Heart right ventricle (tissue), 16 donors: ENCODE data around the gene KIF24. TPM values are rescaled to one million over a fixed set of nuclear protein-coding genes. Genes with fewer than 3 reads are reported as not detected.

Experiments used
- ATAC-seq, 8 donors: fragments of 200-7000 bp; cut with Tn5 transposase; one replicate each; pipeline ENCODE4 v1.9.1; 2020; ENCODE audit warnings: mild to moderate bottlenecking in 8 of 8, moderate library complexity in 8 of 8, moderate number of reproducible peaks in 1 of 8
- DNase-seq, 2 donors: peaks; one replicate each; pipeline ENCODE4 v3.0.0-alpha.2; 2020
- H3K27ac ChIP-seq, 10 donors: fragments of 200-600 bp; sonication (generic) in 2 of 10; one replicate each; pipeline versions ENCODE4 v1.5.0 to v1.8.0; 2020 to 2022; ENCODE audit warnings: mild to moderate bottlenecking in 3 of 10
- H3K27me3 ChIP-seq, 7 donors: fragments of 200-600 bp; one replicate each; pipeline ENCODE4 v1.8.0; 2021 to 2022; ENCODE audit warnings: mild to moderate bottlenecking in 2 of 7
- H3K36me3 ChIP-seq, 9 donors: fragments of 200-600 bp; sonication (generic) in 1 of 9; one replicate each; pipeline versions ENCODE4 v1.5.0 to v1.8.0; 2020 to 2022; ENCODE audit warnings: mild to moderate bottlenecking in 2 of 9
- H3K4me1 ChIP-seq, 9 donors: fragments of 200-600 bp; sonication (generic) in 1 of 9; one replicate each; pipeline versions ENCODE4 v1.5.0 to v1.8.0; 2020 to 2022; ENCODE audit warnings: mild to moderate bottlenecking in 4 of 9
- H3K4me3 ChIP-seq, 10 donors: fragments of 200-600 bp; sonication (generic) in 2 of 10; one replicate each; pipeline versions ENCODE4 v1.5.0 to v1.8.0; 2020 to 2022; ENCODE audit warnings: mild to moderate bottlenecking in 7 of 10, moderate library complexity in 2 of 10
- H3K9me3 ChIP-seq, 11 donors: fragments of 200-600 bp in 10 of 11; sonication (generic) in 2 of 11; one replicate each; pipeline versions ENCODE4 v1.5.0 to v1.8.0; 2013 to 2022; ENCODE audit warnings: mild to moderate bottlenecking in 2 of 11, control low read depth in 1 of 11, moderate library complexity in 1 of 11
- WGBS, 2 donors: extraction: QIAGEN DNeasy Blood & Tissue Kit; methylation state at CpG; one replicate each; pipeline ENCODE4 v1.1.7; 2013; ENCODE audit warnings: inconsistent platforms in 1 of 2; 5-methylcytosine and 5-hydroxymethylcytosine counted together
- intact Hi-C, 10 donors: fragments of 100-400 bp; cut with DNase I; formaldehyde crosslinking; loops; one replicate each; pipeline versions ENCODE4 v1.11.1 to v1.14.2; 2022
- polyA plus RNA-seq, 2 donors: library from polyadenylated mRNA; stranded (reverse); fragments of 200-250 nt; gene quantifications; one replicate each; pipeline ENCODE4 v1.2.3, GENCODE V29; 2013
- total RNA-seq, 10 donors: library from RNA; stranded (reverse); fragmentation: NEBNext Ultra II Directional in 3 of 10; extraction: Animal tissue kit (Norgen Biotek cat#: 25700) in 3 of 10; gene quantifications; one replicate each; pipeline versions ENCODE4 v1.2.1 to v1.2.4, GENCODE V29; 2021 to 2023
- TF ChIP-seq, protein P1 (sequence below), 9 donors: fragments of 200-600 bp; sonication (generic) in 2 of 9; IDR thresholded peaks; one replicate each; pipeline versions ENCODE4 v1.5.0 to v1.8.0; 2021 to 2022; ENCODE audit warnings: antibody characterized with exemption in 9 of 9, mild to moderate bottlenecking in 5 of 9, moderate library complexity in 1 of 9
- donor health status: Arrhythmogenic right ventricular cardiomyopathy.
- donor health status: ischemic (EF 13 %, LVEDD 7.1; RV severe dilation, severe dysfunction).
- donor health status: healthy with polysubstance abuse.
- donor health status: DM: no; HTN: yes; CAD: no.
- donor health status: DM: no; HTN: no; CAD: no.
- donor health status: ischemic (EF 25% LVEDD 6.9; RV normal size, moderate dysfunction).
- donor health status: ischemic (EF 25% LVEDD 5.7; RV mildly dilated, moderate dysfunction).
- donor health status: healthy.
- donor health status: DM: yes; HTN: yes; CAD: no.
- donor health status: Ischemic cardiomyopathy.
- donor health status: ischemic (EF 35%, LVEDD 5.7; RV mildly dilated, moderate dysfunction).
- donor health status: nonischemic (EF 11% LVEDD 7.7; RV severe dilation, severe dysfunction).
- donor health status: DM: yes; HTN: yes; CAD: no.
- donor health status: PGD.
- donor health status: ischemic (EF 29% LVEDD 5.4; RV normal size, mild dysfunction).
- donor health status: nonischemic (EF 23%, LVEDD 6.1; RV moderate dilation, normal function).

Gene KIF24
- total and polyA plus RNA-seq, 12 donors: 0.25 to 1.2 (median 0.43) TPM

DNA sequence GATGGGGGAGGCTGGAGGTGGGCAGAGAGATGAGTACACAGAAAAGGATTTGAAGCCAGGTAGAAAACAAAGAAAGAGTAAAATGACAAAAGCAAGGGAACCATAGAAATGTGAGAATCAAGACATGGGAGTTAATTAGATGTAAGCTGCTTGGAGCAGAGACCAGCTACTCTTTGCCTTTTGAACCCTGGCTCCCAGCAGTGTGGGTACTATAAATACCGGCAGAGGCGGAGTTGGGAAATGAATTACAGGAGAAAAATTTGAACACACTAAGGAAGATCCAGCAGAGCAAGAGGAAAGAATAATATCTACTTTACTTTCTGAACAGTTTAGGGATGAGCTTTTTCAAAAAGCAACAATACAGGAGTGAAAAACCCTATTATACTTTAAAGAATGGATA lies 36.5 kb downstream of the KIF24 start:
- no peak for ATAC-seq
- TF ChIP-seq, protein P1, sequence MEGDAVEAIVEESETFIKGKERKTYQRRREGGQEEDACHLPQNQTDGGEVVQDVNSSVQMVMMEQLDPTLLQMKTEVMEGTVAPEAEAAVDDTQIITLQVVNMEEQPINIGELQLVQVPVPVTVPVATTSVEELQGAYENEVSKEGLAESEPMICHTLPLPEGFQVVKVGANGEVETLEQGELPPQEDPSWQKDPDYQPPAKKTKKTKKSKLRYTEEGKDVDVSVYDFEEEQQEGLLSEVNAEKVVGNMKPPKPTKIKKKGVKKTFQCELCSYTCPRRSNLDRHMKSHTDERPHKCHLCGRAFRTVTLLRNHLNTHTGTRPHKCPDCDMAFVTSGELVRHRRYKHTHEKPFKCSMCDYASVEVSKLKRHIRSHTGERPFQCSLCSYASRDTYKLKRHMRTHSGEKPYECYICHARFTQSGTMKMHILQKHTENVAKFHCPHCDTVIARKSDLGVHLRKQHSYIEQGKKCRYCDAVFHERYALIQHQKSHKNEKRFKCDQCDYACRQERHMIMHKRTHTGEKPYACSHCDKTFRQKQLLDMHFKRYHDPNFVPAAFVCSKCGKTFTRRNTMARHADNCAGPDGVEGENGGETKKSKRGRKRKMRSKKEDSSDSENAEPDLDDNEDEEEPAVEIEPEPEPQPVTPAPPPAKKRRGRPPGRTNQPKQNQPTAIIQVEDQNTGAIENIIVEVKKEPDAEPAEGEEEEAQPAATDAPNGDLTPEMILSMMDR (IDR thresholded peaks at IDR 0.05): no peak
- H3K4me1 ChIP-seq: peaks cover 0 to 16% (median 0%) of the 10 kb centered on the region in 9 donors

DNA sequence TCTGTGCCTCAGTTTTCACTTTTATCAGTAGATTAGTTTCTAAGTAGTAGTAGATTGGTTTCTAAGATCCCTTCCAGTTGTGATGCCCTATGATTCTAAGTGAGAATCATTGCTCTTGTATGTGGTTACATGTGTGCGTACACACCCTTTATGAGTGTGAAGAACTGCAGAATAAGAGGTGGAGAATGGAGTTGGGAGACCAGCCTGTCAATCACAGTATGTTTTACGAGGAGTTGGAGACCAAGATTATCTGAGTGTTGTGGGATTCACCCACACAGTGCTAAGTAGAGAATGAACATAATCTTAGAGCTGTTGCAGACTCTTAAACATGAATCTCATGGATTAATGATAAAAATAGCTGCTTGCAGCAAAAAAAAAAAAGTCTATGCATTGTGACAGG lies 37.6 kb downstream of the KIF24 start:
- no peaks in the 10 kb centered on the region for H3K9me3 ChIP-seq
- H3K27ac ChIP-seq: peak overlapping the region in 1 of 10 donors; percentile 74
- ATAC-seq (no peak), DNase-seq (no peak)
- no peaks in the 10 kb centered on the region for H3K27me3 ChIP-seq
- H3K4me3 ChIP-seq: no peak overlapping the region
- 86 to 88% methylated on average over 2 of the region's 2 CpGs for WGBS, 2 donors
- H3K36me3 ChIP-seq: no peaks in the 10 kb centered on the region
- H3K4me1 ChIP-seq: peaks cover 0 to 16% (median 0%) of the 10 kb centered on the region in 9 donors
- intact Hi-C loops: no loop called here
- TF ChIP-seq, protein P1 (IDR thresholded peaks at IDR 0.05): no peak

More for the DNA sequence above, 36.5 kb downstream of the KIF24 start:
- Histone ChIP-seq H3K36me3 (no peaks in the 10 kb centered on the region), H3K9me3 (no peaks in the 10 kb centered on the region), H3K4me3 (no peak overlapping the region), H3K27me3 (no peaks in the 10 kb centered on the region), H3K27ac (no peak overlapping the region)
- intact Hi-C loops: no loop called here
- DNase-seq: no peak
- 63 to 70% methylated on average over 2 of the region's 2 CpGs for WGBS, 2 donors

DNA sequence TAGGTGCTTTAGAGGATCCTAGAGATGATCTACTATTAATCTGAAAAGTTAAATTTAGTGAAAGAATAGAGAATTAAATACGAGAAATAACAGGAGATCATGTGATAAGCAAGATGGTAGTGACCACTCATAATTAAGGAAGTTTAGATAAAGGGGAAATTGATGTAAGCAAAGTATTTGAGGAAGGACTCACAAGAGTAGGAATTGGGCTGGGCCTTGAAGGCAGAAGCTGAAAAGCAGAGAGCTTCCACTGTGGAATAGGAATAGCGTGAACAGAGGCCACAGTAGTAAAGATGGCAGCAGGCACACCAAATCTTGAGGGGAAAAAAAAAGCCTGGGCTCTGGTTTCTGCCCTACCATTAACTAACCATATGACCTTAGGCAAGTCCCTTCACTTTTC lies 38.0 kb downstream of the KIF24 start:
- ATAC-seq (peak in 3 of 8 donors; percentile 38 to 47 (median 46)), DNase-seq (no peak)
- WGBS, 2 donors: 85 to 90% methylated on average over 2 of the region's 2 CpGs

DNA sequence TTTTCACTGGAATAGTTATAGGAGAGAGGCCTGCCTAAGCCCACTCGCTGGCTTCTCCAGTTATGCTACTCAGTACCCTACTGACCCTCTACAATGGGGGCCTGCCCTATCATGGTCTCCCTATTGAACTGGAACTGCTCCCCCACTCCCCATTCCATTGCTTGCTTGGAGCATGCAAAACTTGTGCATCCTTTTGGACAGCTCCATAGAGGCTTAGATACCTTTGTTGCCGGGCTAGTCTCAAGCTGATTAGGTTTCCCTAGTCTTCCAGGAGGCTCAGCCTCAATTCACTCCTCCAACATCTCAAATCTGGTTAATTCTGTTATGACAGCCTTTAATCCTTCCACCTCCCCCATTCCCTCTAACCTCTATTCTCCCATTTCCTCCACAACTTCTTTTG lies 39.9 kb downstream of the KIF24 start:
- 85 to 87% methylated on average over 2 of the region's 2 CpGs for WGBS, 2 donors
- intact Hi-C loops: no loop called here
- H3K27me3 ChIP-seq: no peaks in the 10 kb centered on the region
- no peak for ATAC-seq
- TF ChIP-seq, protein P1 (IDR thresholded peaks at IDR 0.05): no peak
- peaks cover 0 to 16% (median 0%) of the 10 kb centered on the region in 9 donors for H3K4me1 ChIP-seq
- H3K4me3 ChIP-seq: no peak overlapping the region
- no peaks in the 10 kb centered on the region for H3K9me3 ChIP-seq
- no peaks in the 10 kb centered on the region for H3K36me3 ChIP-seq
- no peak for DNase-seq
- no peak overlapping the region for H3K27ac ChIP-seq

More for the DNA sequence above, 38.0 kb downstream of the KIF24 start:
- H3K27me3 ChIP-seq: no peaks in the 10 kb centered on the region
- H3K4me3 ChIP-seq: no peak overlapping the region
- intact Hi-C loops: no loop called here
- H3K27ac ChIP-seq: peak overlapping the region in 1 of 10 donors; percentile 74
- no peaks in the 10 kb centered on the region for H3K9me3 ChIP-seq
- H3K36me3 ChIP-seq: no peaks in the 10 kb centered on the region
- peaks cover 0 to 16% (median 0%) of the 10 kb centered on the region in 9 donors for H3K4me1 ChIP-seq
- TF ChIP-seq, protein P1 (IDR thresholded peaks at IDR 0.05): no peak
